Psoas muscle (tissue), 8 donors: ENCODE measurements around the gene TMEM51. TPM values are rescaled to one million over a fixed set of nuclear protein-coding genes. Genes with fewer than 3 reads are reported as not detected.
"Not testable (repeated sequence)": the region's sequence is repeated elsewhere in the genome, so short reads cannot be mapped to it uniquely, and the experiment has no call there.

ENCODE experiments used
- ATAC-seq, 4 donors: fragments of 200-7000 bp; cut with Tn5 transposase; one replicate each; pipeline ENCODE4 v1.9.1; 2020; ENCODE audit warnings: moderate library complexity in 3 of 4, mild to moderate bottlenecking in 2 of 4
- DNase-seq, 2 donors: peaks; one replicate each; pipeline ENCODE4 v3.0.0-alpha.2; 2020
- H3K27ac ChIP-seq: fragments of 200-600 bp; one replicate; pipeline ENCODE4 v1.8.0; 2022
- H3K27me3 ChIP-seq, 3 donors: fragments of 200-600 bp in 1 of 3; one replicate each; pipeline versions ENCODE4 v1.6.1 to v1.8.0; 2013 to 2022; ENCODE audit warnings: low read length in 2 of 3, mild to moderate bottlenecking in 2 of 3, moderate library complexity in 1 of 3; ENCODE audit not compliant: insufficient read depth in 3 of 3
- H3K36me3 ChIP-seq, 2 donors: fragments of 200-600 bp in 1 of 2; one replicate each; pipeline versions ENCODE4 v1.6.1 to v1.8.0; 2013 to 2022; ENCODE audit warnings: low read depth in 1 of 2, mild to moderate bottlenecking in 1 of 2, moderate library complexity in 1 of 2; ENCODE audit not compliant: insufficient read depth in 1 of 2
- H3K4me1 ChIP-seq: fragments of 200-600 bp; one replicate; pipeline ENCODE4 v1.8.0; 2022
- H3K4me3 ChIP-seq: fragments of 200-600 bp; one replicate; pipeline ENCODE4 v1.8.0; 2022; ENCODE audit warnings: mild to moderate bottlenecking
- H3K9me3 ChIP-seq: fragments of 200-600 bp; one replicate; pipeline ENCODE4 v1.8.0; 2022
- WGBS, 3 donors: extraction: QIAGEN DNeasy Blood & Tissue Kit; methylation state at CpG; one replicate each; pipeline versions ENCODE4 v1.1.6 to v1.1.7; 2013; 5-methylcytosine and 5-hydroxymethylcytosine counted together
- intact Hi-C, 2 donors: fragments of 100-400 bp; cut with DNase I; formaldehyde crosslinking; loops; one replicate each; pipeline versions ENCODE4 v1.11.0 to v1.14.2; 2022
- polyA plus RNA-seq, 3 donors: library from polyadenylated mRNA; stranded (reverse); fragments of 200-250 nt; gene quantifications; one replicate each; pipeline ENCODE4 v1.2.3, GENCODE V29; 2013
- total RNA-seq, 4 donors: library from RNA; stranded (reverse); fragmentation: NEBNext Ultra II Directional in 2 of 4; extraction: Animal tissue kit (Norgen Biotek cat#: 25700) in 2 of 4; gene quantifications; one replicate each; pipeline versions ENCODE4 v1.2.1 to v1.2.4, GENCODE V29; 2021 to 2023
- TF ChIP-seq, protein P1 (sequence below): fragments of 200-600 bp; IDR thresholded peaks from one replicate; pipeline ENCODE4 v1.8.0; 2022; ENCODE audit warnings: antibody characterized with exemption
- donor health status: healthy with polysubstance abuse.
- donor health status: DM: no; HTN: no; CAD: no; lungs with moderate emphysema.
- donor health status: Bipolar disorder and iron deficiency.
- donor health status: healthy.
- donor health status: DM: yes; HTN: yes; CAD: no.
- donor health status: DM: no; HTN: no; CAD: no.
- donor health status: DM: no; HTN: no; CAD: no.
- donor health status: DM: yes; HTN: yes; CAD: no.

The TMEM51 gene
- total and polyA plus RNA-seq, 7 donors: 0.67 to 1.7 (median 0.97) TPM

DNA sequence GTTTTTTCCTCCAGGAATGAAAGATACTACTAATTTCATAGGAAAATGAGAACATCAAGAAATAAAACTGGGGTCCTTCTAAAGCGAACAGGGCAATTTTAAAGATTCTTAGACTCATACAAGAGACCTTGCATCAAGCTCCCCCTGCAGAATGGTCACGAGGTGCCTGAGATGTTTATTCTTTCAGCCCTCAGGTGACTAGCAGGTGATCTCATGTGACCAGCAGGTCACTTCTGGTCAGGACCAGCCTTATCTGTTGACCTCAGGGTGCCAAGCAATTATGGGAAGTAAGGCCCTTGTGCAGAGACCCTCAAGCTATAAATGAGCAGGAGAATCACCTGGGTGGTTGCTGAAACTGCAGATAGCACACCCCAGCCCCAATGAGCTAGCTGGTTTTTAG is 20.6 kb upstream of the TMEM51 start:
- Histone ChIP-seq H3K27ac (no peak overlapping the region), H3K36me3 (no peaks in the 10 kb centered on the region), H3K4me1 (no peaks in the 10 kb centered on the region), H3K4me3 (no peak overlapping the region), H3K9me3 (peaks cover 3% of the 10 kb centered on the region), H3K27me3 (peaks cover 0 to 10% (median 2%) of the 10 kb centered on the region in 3 donors)
- 76 to 84% (median 80%) methylated on average over 2 of the region's 2 CpGs for WGBS, 3 donors
- DNase-seq (no peak), ATAC-seq (no peak)
- intact Hi-C loops: no loop called here
- TF ChIP-seq, protein P1, sequence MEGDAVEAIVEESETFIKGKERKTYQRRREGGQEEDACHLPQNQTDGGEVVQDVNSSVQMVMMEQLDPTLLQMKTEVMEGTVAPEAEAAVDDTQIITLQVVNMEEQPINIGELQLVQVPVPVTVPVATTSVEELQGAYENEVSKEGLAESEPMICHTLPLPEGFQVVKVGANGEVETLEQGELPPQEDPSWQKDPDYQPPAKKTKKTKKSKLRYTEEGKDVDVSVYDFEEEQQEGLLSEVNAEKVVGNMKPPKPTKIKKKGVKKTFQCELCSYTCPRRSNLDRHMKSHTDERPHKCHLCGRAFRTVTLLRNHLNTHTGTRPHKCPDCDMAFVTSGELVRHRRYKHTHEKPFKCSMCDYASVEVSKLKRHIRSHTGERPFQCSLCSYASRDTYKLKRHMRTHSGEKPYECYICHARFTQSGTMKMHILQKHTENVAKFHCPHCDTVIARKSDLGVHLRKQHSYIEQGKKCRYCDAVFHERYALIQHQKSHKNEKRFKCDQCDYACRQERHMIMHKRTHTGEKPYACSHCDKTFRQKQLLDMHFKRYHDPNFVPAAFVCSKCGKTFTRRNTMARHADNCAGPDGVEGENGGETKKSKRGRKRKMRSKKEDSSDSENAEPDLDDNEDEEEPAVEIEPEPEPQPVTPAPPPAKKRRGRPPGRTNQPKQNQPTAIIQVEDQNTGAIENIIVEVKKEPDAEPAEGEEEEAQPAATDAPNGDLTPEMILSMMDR: no peak

DNA sequence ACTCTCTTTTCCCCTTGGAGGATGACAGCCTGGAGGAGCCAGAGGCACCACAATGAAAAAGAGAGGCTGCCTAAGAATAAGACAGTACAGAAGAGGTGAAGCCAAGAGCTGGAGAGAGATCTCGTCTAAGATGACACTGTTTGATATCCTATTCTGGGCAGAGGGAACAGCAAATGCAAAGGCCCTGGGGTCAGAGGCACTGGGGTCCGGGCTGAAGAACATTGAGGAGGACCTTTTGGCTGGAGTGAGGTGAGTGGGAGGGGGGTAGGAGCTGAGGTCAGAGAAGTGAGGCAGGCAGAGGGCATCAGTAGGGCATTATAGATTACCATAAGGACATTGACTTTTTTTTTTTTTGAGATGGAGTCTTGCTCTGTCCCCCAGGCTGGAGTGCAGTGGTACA is 19.3 kb upstream of the TMEM51 start:
- Histone ChIP-seq H3K4me3 (no peak overlapping the region), H3K27me3 (peaks cover 0 to 21% (median 2%) of the 10 kb centered on the region in 3 donors), H3K27ac (no peak overlapping the region), H3K9me3 (peaks cover 3% of the 10 kb centered on the region), H3K36me3 (no peaks in the 10 kb centered on the region), H3K4me1 (no peaks in the 10 kb centered on the region)
- intact Hi-C loops: no loop called here
- ATAC-seq (no peak), DNase-seq (no peak)
- 62 to 74% (median 71%) methylated on average over 2 of the region's 2 CpGs for WGBS, 3 donors
- TF ChIP-seq, protein P1: no peak

DNA sequence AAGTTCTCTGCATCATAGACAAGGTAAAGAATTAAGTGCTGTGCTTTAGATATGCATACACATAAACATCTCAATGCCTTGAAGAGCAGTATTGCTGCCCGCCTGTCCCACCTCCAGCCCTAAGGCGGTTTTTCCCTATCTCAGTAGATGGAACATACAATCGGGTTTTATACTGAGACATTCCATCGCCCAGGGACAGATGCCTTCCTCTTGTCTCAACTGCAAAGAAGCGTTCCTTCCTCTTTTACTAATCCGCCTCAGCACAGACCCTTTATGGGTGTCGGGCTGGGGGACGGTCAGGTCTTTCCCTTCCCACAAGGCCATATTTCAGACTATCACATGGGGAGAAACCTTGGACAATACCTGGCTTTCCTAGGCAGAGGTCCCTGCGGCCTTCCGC is 17.9 kb upstream of the TMEM51 start:
- H3K4me1 ChIP-seq, H3K27ac ChIP-seq, DNase-seq, H3K4me3 ChIP-seq, ATAC-seq, H3K36me3 ChIP-seq, intact Hi-C loops, H3K9me3 ChIP-seq: not testable (repeated sequence)
- 80 to 84% (median 82%) methylated on average over 10 of the region's 10 CpGs for WGBS, 3 donors
- H3K27me3 ChIP-seq: peaks cover 0 to 21% (median 5%) of the 10 kb centered on the region in 3 donors

DNA sequence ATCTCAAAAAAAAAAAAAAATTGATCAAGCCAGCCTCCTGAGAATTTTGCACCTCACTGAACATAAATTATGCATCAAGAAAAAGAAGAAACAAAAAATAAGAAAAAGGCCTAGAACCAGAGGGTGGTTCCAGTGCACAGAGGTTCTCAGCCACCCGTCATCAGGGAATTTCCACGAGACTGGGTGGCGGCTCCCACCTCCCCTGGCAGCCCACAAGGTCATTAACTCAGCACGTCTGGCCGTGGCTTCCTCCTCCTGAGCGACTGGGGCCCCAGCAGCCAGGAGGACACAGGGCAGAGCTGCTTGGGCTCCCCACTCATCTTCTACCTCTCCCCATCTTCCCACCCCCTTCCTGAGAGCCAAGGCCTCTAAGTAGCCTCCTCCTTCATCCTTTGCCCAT is 15.7 kb upstream of the TMEM51 start:
- H3K4me3 ChIP-seq: no peak overlapping the region
- no peaks in the 10 kb centered on the region for H3K9me3 ChIP-seq
- ATAC-seq: no peak
- peaks cover 0 to 21% (median 5%) of the 10 kb centered on the region in 3 donors for H3K27me3 ChIP-seq
- no peaks in the 10 kb centered on the region for H3K36me3 ChIP-seq
- no peaks in the 10 kb centered on the region for H3K4me1 ChIP-seq
- DNase-seq: no peak
- no peak overlapping the region for H3K27ac ChIP-seq
- TF ChIP-seq, protein P1: no peak
- intact Hi-C loops: no loop called here
- 53 to 78% (median 72%) methylated on average over 6 of the region's 6 CpGs for WGBS, 3 donors

DNA sequence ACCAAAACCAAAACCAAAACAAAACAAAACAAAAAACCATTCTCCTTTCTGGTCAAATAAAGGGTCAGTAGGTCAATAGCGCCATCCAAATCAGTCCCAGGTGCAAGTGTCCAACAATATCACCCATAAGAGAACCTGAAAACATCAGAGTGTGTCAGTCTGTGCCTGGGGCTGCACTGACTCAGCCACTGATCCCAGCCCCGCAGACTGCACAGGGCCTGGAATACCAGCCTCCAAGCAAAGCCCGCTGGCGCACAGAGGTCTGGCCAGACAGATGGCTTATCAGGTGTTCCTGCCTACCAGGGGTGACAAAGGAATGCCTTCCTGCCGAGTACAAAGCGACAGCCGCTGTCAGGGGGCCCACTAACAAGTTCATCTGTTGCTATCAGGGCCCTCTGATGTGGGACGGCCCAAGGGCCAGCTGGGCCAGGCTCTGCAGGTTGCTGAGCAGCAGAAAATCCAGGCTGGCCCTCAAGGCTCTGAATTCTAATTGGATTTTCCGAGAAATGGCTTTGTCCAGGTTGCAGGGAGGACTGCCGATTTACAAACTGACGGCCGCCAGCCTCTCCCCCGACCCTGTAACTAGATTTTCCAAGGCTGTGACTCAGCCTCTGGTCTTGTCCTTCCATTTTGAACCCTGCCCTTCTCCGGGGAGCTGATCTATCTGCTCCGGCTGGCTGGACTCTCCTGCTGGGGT is 13.7 kb upstream of the TMEM51 start:
- no peaks in the 10 kb centered on the region for H3K9me3 ChIP-seq
- intact Hi-C loops: no loop called here
- H3K27me3 ChIP-seq: peaks cover 0 to 14% (median 3%) of the 10 kb centered on the region in 3 donors
- H3K27ac ChIP-seq: no peak overlapping the region
- TF ChIP-seq, protein P1: no peak
- DNase-seq (no peak), ATAC-seq (no peak)
- WGBS, 3 donors: 64 to 76% (median 67%) methylated on average over 15 of the region's 15 CpGs
- no peaks in the 10 kb centered on the region for H3K36me3 ChIP-seq
- H3K4me3 ChIP-seq: no peak overlapping the region
- H3K4me1 ChIP-seq: no peaks in the 10 kb centered on the region
